ENCODE data around the gene PIH1D1.

Gene PIH1D1

GRCh38 chr19:49432141-49433073 lies 19.2 kb downstream of the PIH1D1 start:
- no peak for DNase-seq

- DNase-seq = peak in 1 of 3 donors; percentile 47
Observed at GRCh38 chr19:49431330-49431749, 20.3 kb downstream of the PIH1D1 start.

- DNase-seq = peak in 2 of 3 donors; percentile 51 to 52
Observed at GRCh38 chr19:49430678-49431329, 20.8 kb downstream of the PIH1D1 start.

- DNase-seq = no peak
Observed at GRCh38 chr19:49430172-49430677, 21.4 kb downstream of the PIH1D1 start.

- no peak for DNase-seq
Observed at GRCh38 chr19:49428547-49429451, 22.8 kb downstream of the PIH1D1 start.

GRCh38 chr19:49427855-49428546 lies 23.6 kb downstream of the PIH1D1 start:
- no peak for DNase-seq

GRCh38 chr19:49427339-49427738 lies 24.3 kb downstream of the PIH1D1 start:
- DNase-seq = no peak

GRCh38 chr19:49425922-49426592 lies 25.6 kb downstream of the PIH1D1 start:
- no peak for DNase-seq

GRCh38 chr19:49425178-49425577 lies 26.4 kb downstream of the PIH1D1 start, which contains the start of gene GFY:
Gene GFY (plus strand): TSS chr19:49425388. CDS start chr19:49426431, 1,043 bp downstream.
- no peak for DNase-seq

- DNase-seq = no peak
Observed at GRCh38 chr19:49423985-49424303, 27.7 kb downstream of the PIH1D1 start.

- no peak for DNase-seq
Observed at GRCh38 chr19:49423071-49423984, 28.3 kb downstream of the PIH1D1 start, which contains the start of gene PTH2. Gene PTH2 (minus strand): TSS chr19:49423441. CDS start chr19:49423339, 102 bp downstream.

- peak; percentile 49 to 82 (median 66) for DNase-seq
Observed at GRCh38 chr19:49422407-49423070, 29.1 kb downstream of the PIH1D1 start.

- no peak for DNase-seq
Observed at GRCh38 chr19:49421878-49422202, 29.8 kb downstream of the PIH1D1 start.

- DNase-seq = peak; percentile 82 to 89 (median 82)
Observed at GRCh38 chr19:49421039-49421877, 30.4 kb downstream of the PIH1D1 start.

- DNase-seq = no peak
Observed at GRCh38 chr19:49420227-49420626, 31.4 kb downstream of the PIH1D1 start.

- no peak for DNase-seq
Observed at GRCh38 chr19:49419173-49419572, 32.4 kb downstream of the PIH1D1 start.

GRCh38 chr19:49418511-49418910 lies 33.1 kb downstream of the PIH1D1 start:
- no peak for DNase-seq

- DNase-seq = no peak
Observed at GRCh38 chr19:49417088-49417487, 34.5 kb downstream of the PIH1D1 start.

- DNase-seq = no peak
Observed at GRCh38 chr19:49415810-49416200, 35.8 kb downstream of the PIH1D1 start.

Data from suppressor macrophage treated with lipopolysaccharide for 1 hour (primary cell).